Activated CD8-positive, alpha-beta T cell treated with anti-CD3 and anti-CD28 coated beads for 36 hours (primary cell): Measurements from ENCODE around the gene USP35. TPM values are rescaled to one million over a fixed set of nuclear protein-coding genes. Genes with fewer than 3 reads are reported as not detected.

ENCODE experiments used
- ATAC-seq: fragments of 200-7000 bp; cut with Tn5 transposase; one replicate; pipeline ENCODE4 v1.10.0; 2021; ENCODE audit warnings: mild to moderate bottlenecking, moderate library complexity
- CTCF ChIA-PET: fragments of 350-600 bp; sonication (Branson Sonifier 250); formaldehyde crosslinking; loops from one replicate; lab custom pipeline; 2021; ENCODE audit warnings: antibody characterized with exemption; lab: Charles Lee
- POLR2A ChIA-PET: fragments of 350-600 bp; sonication (Branson Sonifier 250); formaldehyde crosslinking; loops from one replicate; lab custom pipeline; 2021; ENCODE audit warnings: antibody characterized with exemption; lab: Charles Lee
- DNase-seq: peaks from one replicate; pipeline ENCODE4 v3.0.0-alpha.2; 2020
- H3K27ac Mint-ChIP-seq: one replicate; pipeline ENCODE4 v1.8.0; 2021; ENCODE audit warnings: mild to moderate bottlenecking, mixed read lengths
- H3K27me3 Mint-ChIP-seq: one replicate; pipeline ENCODE4 v1.8.0; 2021; ENCODE audit warnings: mixed read lengths
- H3K36me3 Mint-ChIP-seq: one replicate; pipeline ENCODE4 v1.8.0; 2021; ENCODE audit warnings: low read depth, mixed read lengths
- H3K4me1 Mint-ChIP-seq: one replicate; pipeline ENCODE4 v1.8.0; 2021; ENCODE audit warnings: low read depth, mixed read lengths
- H3K4me3 Mint-ChIP-seq: one replicate; pipeline ENCODE4 v1.8.0; 2021; ENCODE audit warnings: mild to moderate bottlenecking, moderate library complexity, mixed read lengths
- H3K9me3 Mint-ChIP-seq: one replicate; pipeline ENCODE4 v1.8.0; 2021; ENCODE audit warnings: mixed read lengths
- intact Hi-C: fragments of 100-400 bp; cut with micrococcal nuclease; formaldehyde crosslinking; loops from one replicate; pipeline ENCODE4 v1.10.0; 2022
- total RNA-seq, 2 experiments: library from RNA; stranded (reverse); gene quantifications; one replicate each; pipeline ENCODE4 v1.2.3, GENCODE V29; 2021
- TF ChIP-seq, protein P1 (sequence below): fragments of 200-600 bp; IDR thresholded peaks from one replicate; pipeline ENCODE4 v1.8.0; 2022; ENCODE audit warnings: antibody characterized with exemption, mild to moderate bottlenecking

The USP35 gene
- total RNA-seq, 2 experiments from 2014 or later, result 6.8 to 7.7 TPM

DNA sequence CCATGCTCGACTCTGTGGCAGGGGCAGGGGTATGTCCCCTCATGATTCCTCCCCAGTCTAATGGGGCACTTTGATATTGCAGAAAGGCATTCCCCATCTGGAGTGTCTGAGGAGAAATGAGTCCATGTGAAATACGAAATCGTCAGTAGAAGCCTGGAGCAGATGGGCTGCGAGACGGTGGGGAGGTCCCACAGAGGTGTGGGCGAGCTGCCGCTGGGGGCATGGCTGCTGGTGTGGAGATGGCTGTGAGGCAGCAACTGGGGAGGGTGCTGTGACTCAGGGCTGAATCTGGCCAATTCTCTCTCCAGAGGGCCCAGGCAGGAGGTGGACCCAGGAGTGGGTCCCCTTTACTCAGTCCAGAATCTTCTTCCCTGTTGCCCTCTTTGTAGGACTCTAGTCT, 11.5 kb upstream of the USP35 start:
- no peaks in the 10 kb centered on the region for H3K27me3 Mint-ChIP-seq
- H3K4me1 Mint-ChIP-seq, result peaks cover 4% of the 10 kb centered on the region
- DNase-seq (no peak), ATAC-seq (no peak)
- TF ChIP-seq, protein P1, sequence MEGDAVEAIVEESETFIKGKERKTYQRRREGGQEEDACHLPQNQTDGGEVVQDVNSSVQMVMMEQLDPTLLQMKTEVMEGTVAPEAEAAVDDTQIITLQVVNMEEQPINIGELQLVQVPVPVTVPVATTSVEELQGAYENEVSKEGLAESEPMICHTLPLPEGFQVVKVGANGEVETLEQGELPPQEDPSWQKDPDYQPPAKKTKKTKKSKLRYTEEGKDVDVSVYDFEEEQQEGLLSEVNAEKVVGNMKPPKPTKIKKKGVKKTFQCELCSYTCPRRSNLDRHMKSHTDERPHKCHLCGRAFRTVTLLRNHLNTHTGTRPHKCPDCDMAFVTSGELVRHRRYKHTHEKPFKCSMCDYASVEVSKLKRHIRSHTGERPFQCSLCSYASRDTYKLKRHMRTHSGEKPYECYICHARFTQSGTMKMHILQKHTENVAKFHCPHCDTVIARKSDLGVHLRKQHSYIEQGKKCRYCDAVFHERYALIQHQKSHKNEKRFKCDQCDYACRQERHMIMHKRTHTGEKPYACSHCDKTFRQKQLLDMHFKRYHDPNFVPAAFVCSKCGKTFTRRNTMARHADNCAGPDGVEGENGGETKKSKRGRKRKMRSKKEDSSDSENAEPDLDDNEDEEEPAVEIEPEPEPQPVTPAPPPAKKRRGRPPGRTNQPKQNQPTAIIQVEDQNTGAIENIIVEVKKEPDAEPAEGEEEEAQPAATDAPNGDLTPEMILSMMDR, result no peak
- POLR2A ChIA-PET, result no interaction called here
- H3K9me3 Mint-ChIP-seq, result peaks cover 8% of the 10 kb centered on the region
- H3K4me3 Mint-ChIP-seq, result no peak overlapping the region
- CTCF ChIA-PET, result no interaction called here
- peaks cover 22% of the 10 kb centered on the region for H3K36me3 Mint-ChIP-seq
- H3K27ac Mint-ChIP-seq, result no peak overlapping the region
- intact Hi-C loops, result no loop called here

DNA sequence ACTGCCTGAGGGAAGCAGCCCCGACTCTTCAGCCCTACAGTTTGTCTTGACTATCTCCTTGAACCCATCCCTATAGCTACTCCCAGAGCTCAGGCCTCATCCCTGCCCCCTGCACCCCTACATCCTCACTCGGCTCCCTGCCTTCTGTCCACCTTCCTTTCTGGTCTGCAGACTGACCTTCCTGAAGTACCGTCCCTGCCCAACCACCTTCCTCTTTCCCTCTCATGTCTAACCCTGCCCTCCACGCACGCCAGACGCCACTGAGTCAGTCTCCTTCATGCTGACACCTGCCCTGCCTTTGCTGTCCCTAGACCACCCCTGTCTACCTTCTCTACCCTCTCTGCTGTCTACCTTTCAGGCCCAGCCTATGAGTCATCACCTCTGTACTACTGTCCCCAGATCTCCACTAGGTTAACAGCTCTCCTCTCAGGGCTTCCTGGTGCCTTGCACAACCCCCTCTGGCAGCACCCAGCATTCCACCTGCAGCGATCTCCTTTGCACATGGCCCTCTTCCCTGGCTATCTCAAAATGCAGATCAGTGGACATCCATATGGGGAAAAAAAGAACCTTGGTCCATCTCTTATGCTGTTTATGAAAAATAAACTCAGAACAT, 9.2 kb upstream of the USP35 start:
- CTCF ChIA-PET, result no interaction called here
- peaks cover 4% of the 10 kb centered on the region for H3K4me1 Mint-ChIP-seq
- H3K9me3 Mint-ChIP-seq, result peaks cover 8% of the 10 kb centered on the region
- H3K4me3 Mint-ChIP-seq, result no peak overlapping the region
- H3K36me3 Mint-ChIP-seq, result peaks cover 18% of the 10 kb centered on the region
- DNase-seq (no peak), ATAC-seq (no peak)
- POLR2A ChIA-PET, result interaction anchor here (1.4 kb wide), 1 partner anchor 36 kb away, joined by 3 read pairs; no protein-coding TSS in a partner anchor
- H3K27me3 Mint-ChIP-seq, result no peaks in the 10 kb centered on the region
- intact Hi-C loops, result no loop called here
- TF ChIP-seq, protein P1, result no peak
- no peak overlapping the region for H3K27ac Mint-ChIP-seq

DNA sequence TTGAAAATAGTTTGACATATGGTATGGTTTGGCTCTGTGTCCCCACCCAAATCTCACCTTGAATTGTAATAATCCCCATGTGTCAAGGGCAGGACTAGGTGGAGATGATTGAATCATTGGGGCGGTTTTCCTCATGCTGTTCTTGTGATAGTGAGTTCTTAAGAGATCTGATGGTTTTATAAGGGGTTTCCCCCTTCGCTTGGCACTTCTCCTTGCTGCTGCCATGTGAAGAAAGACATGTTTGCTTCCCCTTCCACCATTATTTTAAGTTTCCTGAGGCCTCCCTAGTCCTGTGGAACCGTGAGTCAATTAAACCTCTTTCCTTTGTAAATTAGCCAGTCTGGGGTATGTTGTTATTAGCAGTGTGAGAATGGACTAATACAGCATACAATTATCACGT, 8.0 kb upstream of the USP35 start:
- no peak for ATAC-seq
- DNase-seq, result no peak
- POLR2A ChIA-PET, result no interaction called here
- CTCF ChIA-PET, result no interaction called here
- Mint-ChIP-seq H3K9me3 (peaks cover 8% of the 10 kb centered on the region), H3K36me3 (peaks cover 18% of the 10 kb centered on the region), H3K27me3 (no peaks in the 10 kb centered on the region), H3K4me3 (no peak overlapping the region), H3K4me1 (peaks cover 7% of the 10 kb centered on the region), H3K27ac (no peak overlapping the region)
- TF ChIP-seq, protein P1, result no peak
- intact Hi-C loops, result no loop called here

DNA sequence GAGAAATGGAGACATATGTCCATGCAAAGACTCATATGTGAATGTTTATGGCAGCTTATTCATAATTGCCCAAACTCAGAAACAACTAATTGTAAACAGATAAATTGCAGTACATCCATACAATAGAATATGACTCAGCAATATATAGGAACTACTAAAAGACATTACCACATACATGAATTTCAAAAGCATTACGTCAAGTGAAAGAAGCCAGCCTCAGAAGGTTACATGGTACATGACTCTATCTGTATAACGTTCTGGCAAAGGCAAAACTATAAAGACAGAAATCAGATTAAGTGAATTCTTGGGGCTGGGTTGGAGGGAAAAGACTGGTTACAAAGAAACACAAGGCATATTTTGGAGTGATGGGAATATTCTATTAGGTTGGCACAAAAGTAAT, 7.5 kb upstream of the USP35 start:
- no peak for ATAC-seq
- CTCF ChIA-PET, result no interaction called here

More for the DNA sequence above, 7.5 kb upstream of the USP35 start:
- TF ChIP-seq, protein P1, result no peak
- POLR2A ChIA-PET, result no interaction called here
- peaks cover 8% of the 10 kb centered on the region for H3K9me3 Mint-ChIP-seq
- H3K4me3 Mint-ChIP-seq, result no peak overlapping the region
- no peaks in the 10 kb centered on the region for H3K27me3 Mint-ChIP-seq
- DNase-seq, result no peak
- H3K4me1 Mint-ChIP-seq, result peaks cover 11% of the 10 kb centered on the region
- H3K27ac Mint-ChIP-seq, result no peak overlapping the region
- intact Hi-C loops, result no loop called here
- peaks cover 16% of the 10 kb centered on the region for H3K36me3 Mint-ChIP-seq
